ENCODE results near the gene DAPK3. TPM values are rescaled to one million over a fixed set of nuclear protein-coding genes. Genes with fewer than 3 reads are reported as not detected.
"Not testable (repeated sequence)": the region's sequence is repeated elsewhere in the genome, so short reads cannot be mapped to it uniquely, and the experiment has no call there.

DAPK3 gene
- total RNA-seq, 6 experiments from 2014 or later, result 13.1 to 63.7 (median 24.9) TPM

DNA sequence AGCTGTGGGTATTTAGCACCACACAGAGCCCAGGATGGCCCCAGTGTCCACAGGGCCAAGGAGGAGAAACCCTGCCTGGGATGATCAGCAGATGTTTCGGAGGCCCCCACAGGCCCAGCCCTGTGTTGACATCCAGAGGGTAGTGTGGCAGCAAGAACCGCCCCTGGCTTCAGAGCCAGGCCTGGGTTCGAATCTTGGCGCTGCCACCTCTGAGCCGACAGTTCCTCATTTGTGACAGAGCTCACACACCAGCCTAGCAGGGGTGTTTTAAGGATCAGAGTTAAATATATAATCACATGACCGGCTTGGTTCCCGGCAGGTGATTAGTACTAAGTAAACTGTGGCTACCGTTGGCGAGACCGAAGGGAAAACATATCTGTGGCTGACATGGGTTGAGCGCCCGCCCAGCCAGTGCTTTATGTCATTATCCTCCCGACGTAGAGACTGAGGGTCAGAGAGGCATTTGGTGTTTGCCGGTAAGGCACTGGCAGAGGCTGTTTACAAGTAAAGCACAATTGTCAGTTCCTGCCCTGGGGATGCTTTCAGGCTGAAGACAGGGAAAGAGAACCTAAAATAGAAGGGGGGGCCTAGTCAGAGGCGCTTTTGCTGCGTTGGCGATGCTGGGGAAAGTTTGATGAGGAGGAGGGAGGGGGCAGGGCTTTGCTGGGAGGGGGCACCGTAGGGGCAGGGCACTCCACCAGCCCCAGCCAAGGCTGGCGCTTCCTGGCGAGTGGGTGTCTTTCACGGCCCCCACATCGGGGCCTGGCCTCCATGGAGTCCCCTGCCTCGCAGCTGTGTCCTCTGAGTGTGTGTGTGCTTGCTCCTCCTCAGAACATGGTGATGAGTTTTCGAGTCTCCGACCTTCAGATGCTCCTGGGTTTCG, 41.4 kb upstream of the DAPK3 start:
- 47% methylated on average over 10 of the region's 27 CpGs for WGBS (ENCODE audit: insufficient coverage, low coverage, low lambda C conversion rate, missing lambda C conversion rate)
- Histone ChIP-seq H3K27ac (peak overlapping the region; percentile 63 to 69 (median 68)), H3K9me3 (no peaks in the 10 kb centered on the region), H3K4me1 (peaks cover 0 to 58% (median 8%) of the 10 kb centered on the region in 4 donors), H3K4me3 (no peak overlapping the region), H3K27me3 (no peaks in the 10 kb centered on the region), H3K36me3 (peaks cover 0 to 12% (median 8%) of the 10 kb centered on the region in 4 donors)
- no peak for TF ChIP-seq POLR2A (IDR thresholded peaks at IDR 0.05)
- TF ChIP-seq, protein P1, sequence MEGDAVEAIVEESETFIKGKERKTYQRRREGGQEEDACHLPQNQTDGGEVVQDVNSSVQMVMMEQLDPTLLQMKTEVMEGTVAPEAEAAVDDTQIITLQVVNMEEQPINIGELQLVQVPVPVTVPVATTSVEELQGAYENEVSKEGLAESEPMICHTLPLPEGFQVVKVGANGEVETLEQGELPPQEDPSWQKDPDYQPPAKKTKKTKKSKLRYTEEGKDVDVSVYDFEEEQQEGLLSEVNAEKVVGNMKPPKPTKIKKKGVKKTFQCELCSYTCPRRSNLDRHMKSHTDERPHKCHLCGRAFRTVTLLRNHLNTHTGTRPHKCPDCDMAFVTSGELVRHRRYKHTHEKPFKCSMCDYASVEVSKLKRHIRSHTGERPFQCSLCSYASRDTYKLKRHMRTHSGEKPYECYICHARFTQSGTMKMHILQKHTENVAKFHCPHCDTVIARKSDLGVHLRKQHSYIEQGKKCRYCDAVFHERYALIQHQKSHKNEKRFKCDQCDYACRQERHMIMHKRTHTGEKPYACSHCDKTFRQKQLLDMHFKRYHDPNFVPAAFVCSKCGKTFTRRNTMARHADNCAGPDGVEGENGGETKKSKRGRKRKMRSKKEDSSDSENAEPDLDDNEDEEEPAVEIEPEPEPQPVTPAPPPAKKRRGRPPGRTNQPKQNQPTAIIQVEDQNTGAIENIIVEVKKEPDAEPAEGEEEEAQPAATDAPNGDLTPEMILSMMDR (IDR thresholded peaks at IDR 0.05), result no peak
- DNase-seq (peak; percentile 74 to 78 (median 76)), ATAC-seq (peak; percentile 53 to 79 (median 56))
- intact Hi-C loops (cut with DNase I), result loop anchor here in 1 of 2 donors (10.0 kb wide), 1 partner anchor 52 kb away; the partner anchor contains the start of gene ZBTB7A

DNA sequence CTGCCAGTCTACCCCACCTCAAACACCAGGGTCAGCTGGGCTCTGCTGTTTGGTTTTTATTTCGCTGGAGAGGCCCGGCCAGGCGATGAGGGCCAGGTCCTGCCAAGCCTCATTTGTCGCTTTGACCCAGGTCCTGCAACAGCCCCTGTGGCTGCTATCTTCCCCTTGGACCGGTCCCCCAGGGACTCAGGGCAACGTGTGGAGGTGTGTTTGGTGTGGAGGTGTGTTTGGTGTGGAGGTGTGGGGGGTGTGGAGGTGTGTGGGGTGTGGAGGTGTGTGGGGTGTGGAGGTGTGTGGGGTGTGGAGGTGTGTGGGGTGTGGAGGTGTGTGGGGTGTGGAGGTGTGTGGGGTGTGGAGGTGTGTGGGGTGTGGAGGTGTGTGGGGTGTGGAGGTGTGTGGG, 40.5 kb upstream of the DAPK3 start:
- not testable (repeated sequence) for H3K9me3 ChIP-seq, DNase-seq, H3K27me3 ChIP-seq, ATAC-seq, H3K27ac ChIP-seq, H3K4me3 ChIP-seq
- peaks cover 0 to 58% (median 8%) of the 10 kb centered on the region in 4 donors for H3K4me1 ChIP-seq
- intact Hi-C loops (cut with DNase I), result loop anchor here in 1 of 2 donors (10.0 kb wide), 1 partner anchor 53 kb away; the partner anchor contains the start of gene ZBTB7A
- 55% methylated on average over 6 of the region's 6 CpGs for WGBS (ENCODE audit: insufficient coverage, low coverage, low lambda C conversion rate, missing lambda C conversion rate)
- H3K36me3 ChIP-seq, result peaks cover 0 to 12% (median 8%) of the 10 kb centered on the region in 4 donors

DNA sequence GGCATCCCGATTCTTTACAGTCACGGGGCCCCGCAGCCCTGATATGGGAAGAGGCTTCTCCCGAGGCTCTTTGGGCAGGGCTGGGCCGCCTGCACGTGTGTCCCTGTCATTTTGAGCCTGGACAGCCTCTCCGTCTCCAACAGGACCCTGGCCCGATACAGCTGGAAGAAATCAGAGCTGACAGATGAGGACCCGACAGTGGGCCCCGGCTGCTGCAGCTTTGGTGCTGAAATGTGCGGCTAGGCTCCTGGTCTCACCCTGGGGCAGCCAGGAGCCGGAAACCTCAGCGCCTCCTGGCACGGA, 39.9 kb upstream of the DAPK3 start:
- WGBS (ENCODE audit: insufficient coverage, low coverage, low lambda C conversion rate, missing lambda C conversion rate), result no CpG with 5 or more reads among the region's 14 CpGs
- TF ChIP-seq, protein P1 (IDR thresholded peaks at IDR 0.05), result no peak
- TF ChIP-seq POLR2A (IDR thresholded peaks at IDR 0.05), result no peak
- intact Hi-C loops (cut with DNase I), result loop anchor here in 1 of 2 donors (10.0 kb wide), 1 partner anchor 54 kb away; the partner anchor contains the start of gene ZBTB7A
- no peak for ATAC-seq
- DNase-seq, result no peak
- no peaks in the 10 kb centered on the region for H3K9me3 ChIP-seq
- H3K27ac ChIP-seq, result no peak overlapping the region
- peaks cover 0 to 12% (median 8%) of the 10 kb centered on the region in 4 donors for H3K36me3 ChIP-seq
- peaks cover 0 to 51% (median 8%) of the 10 kb centered on the region in 4 donors for H3K4me1 ChIP-seq
- no peaks in the 10 kb centered on the region for H3K27me3 ChIP-seq
- no peak overlapping the region for H3K4me3 ChIP-seq

DNA sequence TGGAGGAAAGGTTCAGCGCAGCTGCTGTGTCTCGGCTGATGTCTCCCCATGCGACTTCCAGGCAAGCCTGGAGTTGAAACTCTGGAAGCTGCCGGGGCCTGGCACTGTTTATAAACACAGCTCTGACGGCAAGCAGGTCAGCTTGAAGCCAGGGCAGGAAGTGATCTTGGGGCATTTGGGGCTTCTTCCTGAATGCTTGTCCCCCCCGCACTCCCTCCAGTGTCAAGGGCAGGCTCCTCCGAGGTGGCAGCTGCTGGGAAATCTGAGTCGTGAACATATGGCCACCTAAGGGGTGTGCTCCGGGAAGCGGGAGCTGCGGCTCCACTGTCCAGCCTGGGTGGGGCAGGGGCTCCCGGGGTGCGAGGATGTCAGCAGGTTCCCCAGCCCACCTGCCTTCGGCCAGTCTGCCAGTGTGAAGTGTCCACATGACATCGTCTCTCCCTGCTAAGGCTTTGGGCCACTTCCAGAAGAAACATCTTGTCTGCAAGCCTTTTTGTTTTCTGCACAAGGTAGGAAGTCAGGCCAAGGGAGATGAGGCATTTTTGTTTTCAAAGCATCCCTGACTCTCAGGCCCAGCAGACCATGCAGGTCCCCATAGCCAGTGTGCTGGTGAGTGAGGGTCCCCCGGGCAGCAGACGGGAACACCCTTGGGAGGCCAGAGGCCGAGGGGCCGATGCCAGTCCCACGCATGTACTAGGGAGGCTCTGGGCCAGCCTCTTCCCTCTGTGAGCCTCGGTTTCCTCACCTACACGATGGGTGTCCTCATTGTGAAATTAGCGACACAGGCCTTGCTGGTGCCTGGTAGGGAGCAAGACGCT, 39.3 kb upstream of the DAPK3 start:
- H3K9me3 ChIP-seq, result no peaks in the 10 kb centered on the region
- H3K4me1 ChIP-seq, result peaks cover 0 to 46% (median 8%) of the 10 kb centered on the region in 4 donors
- DNase-seq (no peak), ATAC-seq (no peak)
- intact Hi-C loops (cut with DNase I), result loop anchor here (10.0 kb wide), 2 partner anchors 55 to 195 kb away; partner anchors contain the start of gene ZBTB7A (in 2 of the 2)
- no peak overlapping the region for H3K4me3 ChIP-seq
- no peaks in the 10 kb centered on the region for H3K27me3 ChIP-seq
- no peak overlapping the region for H3K27ac ChIP-seq
- 43% methylated on average over 5 of the region's 24 CpGs for WGBS (ENCODE audit: insufficient coverage, low coverage, low lambda C conversion rate, missing lambda C conversion rate)
- H3K36me3 ChIP-seq, result peaks cover 0 to 12% (median 8%) of the 10 kb centered on the region in 4 donors
- TF ChIP-seq POLR2A (IDR thresholded peaks at IDR 0.05), result no peak
- TF ChIP-seq, protein P1 (IDR thresholded peaks at IDR 0.05), result no peak
